HEK293 (cell line): ENCODE measurements around the gene C6orf15.

Experiments
- AEBP2 ChIP-seq: fragments of 450-650 bp; formaldehyde crosslinking; IDR thresholded peaks from 2 replicates; pipeline ENCODE4 v1.5.1; 2016; ENCODE audit warnings: missing biosample characterization, missing genetic modification characterization, borderline replicate concordance
- KLF1 ChIP-seq: fragments of 450-650 bp; formaldehyde crosslinking; IDR thresholded peaks from 2 replicates; pipeline ENCODE4 v1.5.1; 2016; ENCODE audit warnings: missing biosample characterization, missing genetic modification characterization
- KLF17 ChIP-seq: fragments of 450-650 bp; formaldehyde crosslinking; IDR thresholded peaks from 2 replicates; pipeline ENCODE4 v1.5.1; 2016; ENCODE audit warnings: missing biosample characterization, missing genetic modification characterization
- KLF7 ChIP-seq: fragments of 450-650 bp; formaldehyde crosslinking; IDR thresholded peaks from 2 replicates; pipeline ENCODE4 v1.5.1; 2016; ENCODE audit warnings: missing biosample characterization, missing genetic modification characterization, borderline replicate concordance
- OVOL3 ChIP-seq: fragments of 450-650 bp; formaldehyde crosslinking; IDR thresholded peaks from 2 replicates; pipeline ENCODE4 v1.5.1; 2016; ENCODE audit warnings: missing biosample characterization, missing genetic modification characterization
- PBX3 ChIP-seq: sonication (generic); formaldehyde crosslinking; IDR thresholded peaks from 2 replicates; pipeline ENCODE4 v1.8.1; 2022; ENCODE audit warnings: mild to moderate bottlenecking, moderate library complexity, missing genetic modification reagents
- REPIN1 ChIP-seq: fragments of 450-650 bp; formaldehyde crosslinking; IDR thresholded peaks from 2 replicates; pipeline ENCODE4 v1.5.1; 2017; ENCODE audit warnings: missing biosample characterization, missing genetic modification characterization, low read depth
- SCRT1 ChIP-seq: fragments of 450-650 bp; formaldehyde crosslinking; IDR thresholded peaks from 2 replicates; pipeline ENCODE4 v1.5.1; 2016; ENCODE audit warnings: missing biosample characterization, missing genetic modification characterization, borderline replicate concordance
- SP2 ChIP-seq: fragments of 450-650 bp; formaldehyde crosslinking; IDR thresholded peaks from 2 replicates; pipeline ENCODE4 v1.5.1; 2016; ENCODE audit warnings: missing biosample characterization, missing genetic modification characterization
- SP3 ChIP-seq: fragments of 450-650 bp; formaldehyde crosslinking; IDR thresholded peaks from 2 replicates; pipeline ENCODE4 v1.5.1; 2016; ENCODE audit warnings: missing biosample characterization, missing genetic modification characterization
- WT1 ChIP-seq: fragments of 450-650 bp; formaldehyde crosslinking; IDR thresholded peaks from 2 replicates; pipeline ENCODE4 v1.5.1; 2016; ENCODE audit warnings: missing biosample characterization, missing genetic modification characterization
- YY2 ChIP-seq: fragments of 450-650 bp; formaldehyde crosslinking; IDR thresholded peaks from 2 replicates; pipeline ENCODE4 v1.5.1; 2016; ENCODE audit warnings: missing biosample characterization, missing genetic modification characterization
- ZBTB44 ChIP-seq: fragments of 450-650 bp; IDR thresholded peaks from 2 replicates; pipeline ENCODE4 v1.5.1; 2018; ENCODE audit warnings: missing biosample characterization, mild to moderate bottlenecking, missing genetic modification characterization
- ZNF10 ChIP-seq: fragments of 450-650 bp; formaldehyde crosslinking; IDR thresholded peaks from 2 replicates; pipeline ENCODE4 v1.5.1; 2017; ENCODE audit warnings: missing biosample characterization, missing genetic modification characterization
- ZNF121 ChIP-seq: fragments of 450-650 bp; formaldehyde crosslinking; IDR thresholded peaks from 2 replicates; pipeline ENCODE4 v1.5.1; 2016; ENCODE audit warnings: missing biosample characterization, missing genetic modification characterization
- ZNF2 ChIP-seq: fragments of 450-650 bp; formaldehyde crosslinking; IDR thresholded peaks from 2 replicates; pipeline ENCODE4 v1.5.1; 2016; ENCODE audit warnings: missing biosample characterization, missing genetic modification characterization
- ZNF24 ChIP-seq: fragments of 450-650 bp; formaldehyde crosslinking; IDR thresholded peaks from 2 replicates; pipeline ENCODE4 v1.5.1; 2016; ENCODE audit warnings: missing biosample characterization, missing genetic modification characterization
- ZNF335 ChIP-seq: fragments of 450-650 bp; formaldehyde crosslinking; conservative IDR thresholded peaks from 2 replicates; pipeline ENCODE4 v1.5.1; 2016; ENCODE audit warnings: missing biosample characterization, missing genetic modification characterization
- ZNF366 ChIP-seq: fragments of 450-650 bp; formaldehyde crosslinking; conservative IDR thresholded peaks from 2 replicates; pipeline ENCODE4 v1.5.1; 2016; ENCODE audit warnings: missing biosample characterization, missing genetic modification characterization
- ZNF37A ChIP-seq: fragments of 450-650 bp; IDR thresholded peaks from 2 replicates; pipeline ENCODE4 v1.5.1; 2018; ENCODE audit warnings: missing biosample characterization, missing genetic modification characterization
- ZNF391 ChIP-seq: fragments of 450-650 bp; formaldehyde crosslinking; IDR thresholded peaks from 2 replicates; pipeline ENCODE4 v1.5.1; 2016; ENCODE audit warnings: low read depth, missing biosample characterization, missing genetic modification characterization, borderline replicate concordance
- ZNF426 ChIP-seq: fragments of 450-650 bp; formaldehyde crosslinking; IDR thresholded peaks from 2 replicates; pipeline ENCODE4 v1.5.1; 2017; ENCODE audit warnings: missing biosample characterization, missing genetic modification characterization, mild to moderate bottlenecking, inconsistent platforms, moderate library complexity
- ZNF473 ChIP-seq: fragments of 450-650 bp; formaldehyde crosslinking; IDR thresholded peaks from 2 replicates; pipeline ENCODE4 v1.5.1; 2017; ENCODE audit warnings: missing biosample characterization, missing genetic modification characterization
- ZNF501 ChIP-seq: fragments of 450-650 bp; formaldehyde crosslinking; IDR thresholded peaks from 2 replicates; pipeline ENCODE4 v1.5.1; 2016; ENCODE audit warnings: missing biosample characterization, missing genetic modification characterization
- ZNF510 ChIP-seq: fragments of 450-650 bp; formaldehyde crosslinking; IDR thresholded peaks from 2 replicates; pipeline ENCODE4 v1.5.1; 2018; ENCODE audit warnings: mild to moderate bottlenecking, missing genetic modification characterization, missing biosample characterization; ENCODE audit not compliant: insufficient replicate concordance
- ZNF513 ChIP-seq: fragments of 450-650 bp; IDR thresholded peaks from 2 replicates; pipeline ENCODE4 v1.5.1; 2018; ENCODE audit warnings: missing biosample characterization, missing genetic modification characterization
- ZNF514 ChIP-seq: fragments of 450-650 bp; formaldehyde crosslinking; IDR thresholded peaks from 2 replicates; pipeline ENCODE4 v1.5.1; 2016; ENCODE audit warnings: missing biosample characterization, missing genetic modification characterization
- ZNF530 ChIP-seq: fragments of 450-650 bp; formaldehyde crosslinking; IDR thresholded peaks from 2 replicates; pipeline ENCODE4 v1.5.1; 2016; ENCODE audit warnings: low read depth, missing biosample characterization, missing genetic modification characterization
- ZNF544 ChIP-seq: fragments of 450-650 bp; formaldehyde crosslinking; IDR thresholded peaks from 2 replicates; pipeline ENCODE4 v1.5.0; 2017; ENCODE audit warnings: missing biosample characterization, missing genetic modification characterization
- ZNF548 ChIP-seq: fragments of 450-650 bp; formaldehyde crosslinking; IDR thresholded peaks from 2 replicates; pipeline ENCODE4 v1.5.1; 2016; ENCODE audit warnings: missing biosample characterization, missing genetic modification characterization
- ZNF580 ChIP-seq: fragments of 450-650 bp; formaldehyde crosslinking; IDR thresholded peaks from 2 replicates; pipeline ENCODE4 v1.5.1; 2016; ENCODE audit warnings: missing biosample characterization, missing genetic modification characterization
- ZNF624 ChIP-seq: fragments of 450-650 bp; formaldehyde crosslinking; IDR thresholded peaks from 2 replicates; pipeline ENCODE4 v1.5.1; 2017; ENCODE audit warnings: missing biosample characterization, missing genetic modification characterization
- ZNF629 ChIP-seq: fragments of 450-650 bp; formaldehyde crosslinking; IDR thresholded peaks from 2 replicates; pipeline ENCODE4 v1.5.1; 2017; ENCODE audit warnings: missing biosample characterization, missing genetic modification characterization
- ZNF654 ChIP-seq: fragments of 450-650 bp; formaldehyde crosslinking; IDR thresholded peaks from 2 replicates; pipeline ENCODE4 v1.5.1; 2016; ENCODE audit warnings: low read depth, missing biosample characterization, missing genetic modification characterization
- ZNF658 ChIP-seq: fragments of 450-650 bp; formaldehyde crosslinking; IDR thresholded peaks from 2 replicates; pipeline ENCODE4; 2016; ENCODE audit warnings: missing biosample characterization, missing genetic modification characterization

Gene C6orf15

GRCh38 chr6:31158140-31158862, 45.9 kb upstream of the C6orf15 start, which contains the start of gene TCF19 (continued):
- TF ChIP-seq KLF1 (peak; percentile 25; the same call in 1 of the 2 replicates), ZNF121 (tag by site-specific recombination) (no peak), KLF7 (tag by site-specific recombination) (peak; percentile 73), ZNF37A (tag by site-specific recombination) (no peak), ZNF530 (no peak), SP3 (tag by site-specific recombination) (peak; percentile 92), ZNF426 (tag by site-specific recombination) (no peak), REPIN1 (tag by site-specific recombination) (no peak), ZNF501 (tag by site-specific recombination) (peak; percentile 68; the same call in 1 of the 2 replicates), KLF17 (tag by site-specific recombination) (peak; percentile 53; the same call in 1 of the 2 replicates), ZNF548 (tag by site-specific recombination) (no peak), ZNF510 (tag by site-specific recombination) (no peak), ZBTB44 (tag by site-specific recombination) (peak; percentile 2; the same call in 1 of the 2 replicates), ZNF629 (tag by site-specific recombination) (peak; percentile 9), ZNF473 (tag by site-specific recombination) (no peak), OVOL3 (tag by site-specific recombination) (no peak), ZNF10 (no peak), WT1 (tag by site-specific recombination) (peak; percentile 64), ZNF391 (0 out of 2 replicates have a peak, but pooled peaks have one; percentile 15), ZNF513 (tag by site-specific recombination) (no peak), SP2 (tag by site-specific recombination) (peak; percentile 98), ZNF24 (tag by site-specific recombination) (peak; percentile 54; the same call in 1 of the 2 replicates), ZNF2 (peak; percentile 19; the same call in 1 of the 2 replicates), ZNF654 (no peak), AEBP2 (tag by site-specific recombination) (no peak), ZNF544 (tag by site-specific recombination) (no peak), ZNF658 (tag by site-specific recombination) (no peak), SCRT1 (tag by site-specific recombination) (no peak), ZNF514 (no peak), ZNF366 (tag by site-specific recombination) (0 out of 2 replicates have a peak, but pooled peaks have one; percentile 47), PBX3 (peak; percentile 91), ZNF335 (tag by site-specific recombination) (no peak), ZNF624 (tag by site-specific recombination) (no peak), YY2 (no peak), ZNF580 (tag by site-specific recombination) (no peak)
